Fibroblast of lung (primary cell): ENCODE results near the gene PCDHA7.

Experiments
- CTCF ChIP-seq, 2 donors: IDR thresholded peaks in 1 of 2; conservative IDR thresholded peaks in 1 of 2; 1 replicate in 1 of 2; 2 replicates in 1 of 2; pipeline ENCODE4 v1.5.1; 2011 to 2012; ENCODE audit warnings: low read length in 2 of 2, control low read depth in 1 of 2, inconsistent platforms in 1 of 2, low read depth in 1 of 2, mild to moderate bottlenecking in 1 of 2
- EZH2 ChIP-seq: IDR thresholded peaks from 2 replicates; pipeline ENCODE4 v1.5.1; 2012; ENCODE audit warnings: low read length, control low read depth, mild to moderate bottlenecking; ENCODE audit errors: missing control alignments

GRCh38 chr5:140802781-140803271 lies 31.2 kb upstream of the PCDHA7 start:
- TF ChIP-seq CTCF (conservative IDR thresholded peaks at IDR 0.05 in 1 of 2, IDR thresholded peaks at IDR 0.05 in 1 of 2; ENCODE audit: low read depth in 1 of 2, low read length in 2 of 2) (no peak), EZH2 (no peak)
